H9 (cell line): ENCODE measurements around the gene VIPR2. TPM values are rescaled to one million over a fixed set of nuclear protein-coding genes. Genes with fewer than 3 reads are reported as not detected.

Experiments used
- DNase-seq: peaks from one replicate; pipeline ENCODE4 v3.0.0-alpha.2; 2017
- H2AFZ ChIP-seq: one replicate; pipeline ENCODE4 v1.6.1; 2013; ENCODE audit warnings: mild to moderate bottlenecking, low read length, control low read depth, moderate library complexity
- H2AK5ac ChIP-seq: 2 replicates; pipeline ENCODE4 v1.6.1; 2013; ENCODE audit warnings: low read length, control low read depth, mixed read lengths; ENCODE audit not compliant: insufficient read length
- H2BK120ac ChIP-seq: one replicate; pipeline ENCODE4 v1.6.1; 2013; ENCODE audit warnings: low read depth, mild to moderate bottlenecking, low read length, control low read depth, inconsistent platforms; ENCODE audit not compliant: poor library complexity, severe bottlenecking
- H2BK12ac ChIP-seq: 2 replicates; pipeline ENCODE4 v1.6.1; 2013; ENCODE audit warnings: low read length, control low read depth, mixed read lengths, low read depth; ENCODE audit not compliant: insufficient read length
- H2BK15ac ChIP-seq: 2 replicates; pipeline ENCODE4 v1.6.1; 2013; ENCODE audit warnings: low read depth, low read length, control low read depth
- H2BK20ac ChIP-seq: one replicate; pipeline ENCODE4 v1.6.1; 2013; ENCODE audit warnings: low read depth, mild to moderate bottlenecking, low read length, control low read depth, inconsistent platforms; ENCODE audit not compliant: poor library complexity, severe bottlenecking
- H2BK5ac ChIP-seq: 2 replicates; pipeline ENCODE4 v1.6.1; 2013; ENCODE audit warnings: low read length, control low read depth, mixed read lengths; ENCODE audit not compliant: insufficient read length
- H3K14ac ChIP-seq: 2 replicates; pipeline ENCODE4 v1.6.1; 2013; ENCODE audit warnings: low read length, control low read depth; ENCODE audit not compliant: insufficient read depth
- H3K18ac ChIP-seq: 2 replicates; pipeline ENCODE4 v1.6.1; 2013; ENCODE audit warnings: low read depth, mild to moderate bottlenecking, mixed read lengths, low read length, control low read depth; ENCODE audit not compliant: insufficient read length
- H3K23ac ChIP-seq: 2 replicates; pipeline ENCODE4 v1.6.1; 2013; ENCODE audit warnings: low read length, control low read depth, mixed read lengths, low read depth; ENCODE audit not compliant: insufficient read length
- H3K23me2 ChIP-seq: 2 replicates; pipeline ENCODE4 v1.6.1; 2013; ENCODE audit warnings: low read depth, mild to moderate bottlenecking, mixed read lengths, low read length, control low read depth; ENCODE audit not compliant: insufficient read length, poor library complexity, severe bottlenecking
- H3K27ac ChIP-seq: 2 replicates; pipeline ENCODE4 v1.5.1; 2013; ENCODE audit warnings: low read length, control low read depth, mixed read lengths, low read depth; ENCODE audit not compliant: insufficient read length
- H3K27me3 ChIP-seq: 2 replicates; pipeline ENCODE4 v1.6.1; 2013; ENCODE audit warnings: low read length, control low read depth, inconsistent platforms; ENCODE audit not compliant: insufficient read depth
- H3K4ac ChIP-seq: 2 replicates; pipeline ENCODE4 v1.6.1; 2013; ENCODE audit warnings: low read depth, mild to moderate bottlenecking, control low read depth, inconsistent platforms, low read length, moderate library complexity
- H3K4me1 ChIP-seq: 2 replicates; pipeline ENCODE4 v1.6.1; 2013; ENCODE audit warnings: low read length, control low read depth, inconsistent platforms; ENCODE audit not compliant: insufficient read depth
- H3K4me2 ChIP-seq: 2 replicates; pipeline ENCODE4 v1.6.1; 2013; ENCODE audit warnings: low read length, control low read depth, mixed read lengths; ENCODE audit not compliant: insufficient read length, insufficient read depth
- H3K56ac ChIP-seq: 2 replicates; pipeline ENCODE4 v1.6.1; 2013; ENCODE audit warnings: low read depth, mild to moderate bottlenecking, mixed read lengths, low read length, control low read depth; ENCODE audit not compliant: insufficient read length
- H3K79me1 ChIP-seq: 2 replicates; pipeline ENCODE4 v1.6.1; 2013; ENCODE audit warnings: low read depth, mild to moderate bottlenecking, moderate library complexity, low read length, control low read depth, inconsistent platforms; ENCODE audit not compliant: insufficient read depth, poor library complexity, severe bottlenecking
- H3K79me2 ChIP-seq: 2 replicates; pipeline ENCODE4 v1.6.1; 2013; ENCODE audit warnings: low read length, control low read depth, inconsistent platforms; ENCODE audit not compliant: insufficient read depth
- H3K9ac ChIP-seq: 2 replicates; pipeline ENCODE4 v1.6.1; 2013; ENCODE audit warnings: low read length, control low read depth, mixed read lengths; ENCODE audit not compliant: insufficient read length; ENCODE audit errors: extremely low read depth
- H3K9me3 ChIP-seq: one replicate; pipeline ENCODE4 v1.6.1; 2013; ENCODE audit warnings: low read depth, low read length, inconsistent platforms; ENCODE audit not compliant: control insufficient read depth
- H3T11ph ChIP-seq: one replicate; pipeline ENCODE4 v1.6.1; 2013; ENCODE audit warnings: mild to moderate bottlenecking, low read length, control low read depth, inconsistent platforms
- H4K20me1 ChIP-seq: one replicate; pipeline ENCODE4 v1.6.1; 2013; ENCODE audit not compliant: control insufficient read depth, insufficient read length, insufficient read depth
- H4K5ac ChIP-seq: 2 replicates; pipeline ENCODE4 v1.6.1; 2013; ENCODE audit warnings: low read depth, mild to moderate bottlenecking, mixed read lengths, low read length, control low read depth; ENCODE audit not compliant: insufficient read length
- H4K8ac ChIP-seq: replicated peaks from 2 replicates; pipeline ENCODE4 v1.6.1; 2013; ENCODE audit warnings: low read length, control low read depth, mixed read lengths, low read depth; ENCODE audit not compliant: insufficient read length
- H4K91ac ChIP-seq: 2 replicates; pipeline ENCODE4 v1.6.1; 2013; ENCODE audit warnings: low read depth, mild to moderate bottlenecking, moderate library complexity, mixed read lengths, low read length, control low read depth; ENCODE audit not compliant: insufficient read length
- H3K27ac Mint-ChIP-seq, 3 experiments: 2 replicates in 2 of 3; 3 replicates in 1 of 3; pipeline ENCODE4 v1.8.0; 2020 to 2021; ENCODE audit warnings: mixed read lengths in 3 of 3, mild to moderate bottlenecking in 1 of 3, moderate library complexity in 1 of 3
- H3K27me3 Mint-ChIP-seq: 2 replicates; pipeline ENCODE4 v1.8.0; 2021; ENCODE audit warnings: low read depth, mild to moderate bottlenecking, moderate library complexity, mixed read lengths
- H3K36me3 Mint-ChIP-seq, 3 experiments: 2 replicates in 2 of 3; 3 replicates in 1 of 3; pipeline ENCODE4 v1.8.0; 2020 to 2021; ENCODE audit warnings: low read depth in 3 of 3, mixed read lengths in 3 of 3; ENCODE audit not compliant: insufficient read depth in 1 of 3
- H3K4me1 Mint-ChIP-seq, 2 experiments: 2 replicates each; pipeline ENCODE4 v1.8.0; 2020; ENCODE audit warnings: mixed read lengths in 2 of 2
- H3K4me3 Mint-ChIP-seq, 2 experiments: 2 replicates in 1 of 2; 3 replicates in 1 of 2; pipeline ENCODE4 v1.8.0; 2020 to 2021; ENCODE audit warnings: mild to moderate bottlenecking in 2 of 2, mixed read lengths in 2 of 2, moderate library complexity in 1 of 2
- H3K9me3 Mint-ChIP-seq, 2 experiments: 2 replicates in 1 of 2; 3 replicates in 1 of 2; pipeline ENCODE4 v1.8.0; 2020; ENCODE audit warnings: mild to moderate bottlenecking in 2 of 2, mixed read lengths in 2 of 2, moderate library complexity in 1 of 2
- CTCF ChIP-seq: fragments of 200-600 bp; sonication (generic); conservative IDR thresholded peaks from 3 replicates; pipeline ENCODE4 v1.8.0; 2021; ENCODE audit warnings: antibody characterized with exemption, mild to moderate bottlenecking
- WGBS: extraction: QIAGEN DNeasy Blood & Tissue Kit; methylation state at CpG from one replicate; pipeline ENCODE4 v1.1.7; 2013; ENCODE audit warnings: missing lambda C conversion rate, low lambda C conversion rate, mixed read lengths; ENCODE audit not compliant: insufficient read length; ENCODE audit errors: extremely low coverage; 5-methylcytosine and 5-hydroxymethylcytosine counted together
- total RNA-seq: library from RNA; stranded (reverse); gene quantifications from 2 replicates; pipeline ENCODE4 v1.2.1, GENCODE V29; 2021

Gene VIPR2
- total RNA-seq, 1 experiment from 2014 or later: 1.6 TPM

GRCh38 chr7:159022238-159022993 lies 122.3 kb downstream of the VIPR2 start:
- Histone ChIP-seq H2AK5ac (no peak overlapping the region), H3K4me2 (no peak overlapping the region)

More at GRCh38 chr7:159022238-159022993, 122.3 kb downstream of the VIPR2 start:
- no peak overlapping the region for H4K91ac ChIP-seq
- no peak overlapping the region for H2BK15ac ChIP-seq
- TF ChIP-seq CTCF: no peak
- no peak overlapping the region for H2BK5ac ChIP-seq
- 0 out of 2 replicates have a peak, but pooled peaks cover 2% of the 10 kb centered on the region for H3K4me1 ChIP-seq
- H3K23me2 ChIP-seq: no peaks in the 10 kb centered on the region
- no peak overlapping the region for H2BK120ac ChIP-seq
- no peak overlapping the region for H3K27ac ChIP-seq
- no peak overlapping the region for H4K8ac ChIP-seq
- no peak overlapping the region for H3K14ac ChIP-seq
- no peak overlapping the region for H2AFZ ChIP-seq
- H3K9ac ChIP-seq: no peak overlapping the region
- no peak overlapping the region for H2BK12ac ChIP-seq
- WGBS: no CpG with 5 or more reads among the region's 20 CpGs
- H3K79me2 ChIP-seq: no peaks in the 10 kb centered on the region
- no peaks in the 10 kb centered on the region for H3K79me1 ChIP-seq
- no peak overlapping the region for H3K56ac ChIP-seq
- Mint-ChIP-seq H3K27me3 (peaks cover 10% of the 10 kb centered on the region), H3K36me3 (peaks cover 0 to 12% (median 0%) of the 10 kb centered on the region in 3 experiments; a peak in 2 of 7 replicates), H3K4me3 (no peak overlapping the region), H3K9me3 (peaks cover 9 to 12% of the 10 kb centered on the region in 2 experiments), H3K27ac (no peak overlapping the region), H3K4me1 (peaks cover 24 to 31% of the 10 kb centered on the region in 2 experiments)
- no peak overlapping the region for H3K18ac ChIP-seq
- no peaks in the 10 kb centered on the region for H3K9me3 ChIP-seq
- no peaks in the 10 kb centered on the region for H4K20me1 ChIP-seq
- H3K23ac ChIP-seq: no peak overlapping the region
- H2BK20ac ChIP-seq: no peak overlapping the region
- no peak overlapping the region for H3K4ac ChIP-seq
- no peak overlapping the region for H4K5ac ChIP-seq
- DNase-seq: no peak
- no peak overlapping the region for H3T11ph ChIP-seq
- no peaks in the 10 kb centered on the region for H3K27me3 ChIP-seq
